ENCODE data around the gene FADS6. TPM values are rescaled to one million over a fixed set of nuclear protein-coding genes. Genes with fewer than 3 reads are reported as not detected.

Gene FADS6
- total RNA-seq, 4 donors from 2014 or later = not detected

- no peaks in the 10 kb centered on the region for H3K4me1 ChIP-seq
- H3K9me3 ChIP-seq = no peaks in the 10 kb centered on the region
- H3K27me3 ChIP-seq = peaks cover 10 to 27% of the 10 kb centered on the region in 2 donors
- no peak overlapping the region for H3K27ac ChIP-seq
- intact Hi-C loops (cut with DNase I; ENCODE audit: low total_unique reads) = no loop called here
- no peak overlapping the region for H3K4me3 ChIP-seq
- no peak for DNase-seq
- TF ChIP-seq CTCF (IDR thresholded peaks at IDR 0.05) (no peak), POLR2A (IDR thresholded peaks at IDR 0.05) (no peak)
- no peaks in the 10 kb centered on the region for H3K36me3 ChIP-seq
Observed at GRCh38 chr17:74850914-74851313, 42.5 kb downstream of the FADS6 start.

GRCh38 chr17:74850310-74850709, 43.1 kb downstream of the FADS6 start:
- Histone ChIP-seq H3K4me1 (no peaks in the 10 kb centered on the region), H3K27me3 (peaks cover 10 to 27% of the 10 kb centered on the region in 2 donors), H3K4me3 (no peak overlapping the region), H3K9me3 (no peaks in the 10 kb centered on the region), H3K27ac (no peak overlapping the region), H3K36me3 (no peaks in the 10 kb centered on the region)
- TF ChIP-seq POLR2A (IDR thresholded peaks at IDR 0.05) (no peak), CTCF (IDR thresholded peaks at IDR 0.05) (no peak)
- intact Hi-C loops (cut with DNase I; ENCODE audit: low total_unique reads) = no loop called here
- no peak for DNase-seq

- peaks cover 10 to 24% of the 10 kb centered on the region in 2 donors for H3K27me3 ChIP-seq
- intact Hi-C loops (cut with DNase I; ENCODE audit: low total_unique reads) = no loop called here
- H3K4me1 ChIP-seq = no peaks in the 10 kb centered on the region
- no peaks in the 10 kb centered on the region for H3K36me3 ChIP-seq
- TF ChIP-seq CTCF (IDR thresholded peaks at IDR 0.05) (no peak), POLR2A (IDR thresholded peaks at IDR 0.05) (no peak)
- H3K9me3 ChIP-seq = no peaks in the 10 kb centered on the region
- H3K4me3 ChIP-seq = no peak overlapping the region
- no peak for DNase-seq
- H3K27ac ChIP-seq = no peak overlapping the region
Observed at GRCh38 chr17:74848656-74849399, 44.6 kb downstream of the FADS6 start.

- Histone ChIP-seq H3K27ac (no peak overlapping the region), H3K4me1 (peaks cover 0 to 13% of the 10 kb centered on the region in 2 donors), H3K36me3 (no peaks in the 10 kb centered on the region), H3K9me3 (no peaks in the 10 kb centered on the region), H3K27me3 (peaks cover 2 to 4% of the 10 kb centered on the region in 2 donors), H3K4me3 (no peak overlapping the region)
- intact Hi-C loops (cut with DNase I; ENCODE audit: low total_unique reads) = no loop called here
- no peak for DNase-seq
- TF ChIP-seq CTCF (IDR thresholded peaks at IDR 0.05) = no peak
- TF ChIP-seq POLR2A (IDR thresholded peaks at IDR 0.05) = no peak
Observed at GRCh38 chr17:74846621-74847020, 46.8 kb downstream of the FADS6 start.

GRCh38 chr17:74843352-74843627, 50.1 kb downstream of the FADS6 start:
- no peak for DNase-seq
- H3K9me3 ChIP-seq = no peaks in the 10 kb centered on the region
- H3K4me3 ChIP-seq = no peak overlapping the region
- no peaks in the 10 kb centered on the region for H3K27me3 ChIP-seq
- intact Hi-C loops (cut with DNase I; ENCODE audit: low total_unique reads) = no loop called here
- peaks cover 0 to 21% of the 10 kb centered on the region in 2 donors for H3K4me1 ChIP-seq
- no peaks in the 10 kb centered on the region for H3K36me3 ChIP-seq
- H3K27ac ChIP-seq = no peak overlapping the region
- TF ChIP-seq POLR2A (IDR thresholded peaks at IDR 0.05) = no peak
- no peak for TF ChIP-seq CTCF (IDR thresholded peaks at IDR 0.05)

Data from uterus (tissue), 4 donors.